ENCODE data around the gene ZC3HAV1L. TPM values are rescaled to one million over a fixed set of nuclear protein-coding genes. Genes with fewer than 3 reads are reported as not detected.

ZC3HAV1L gene
- total RNA-seq, 2 donors from 2014 or later: 6.2 to 20.8 TPM

DNA sequence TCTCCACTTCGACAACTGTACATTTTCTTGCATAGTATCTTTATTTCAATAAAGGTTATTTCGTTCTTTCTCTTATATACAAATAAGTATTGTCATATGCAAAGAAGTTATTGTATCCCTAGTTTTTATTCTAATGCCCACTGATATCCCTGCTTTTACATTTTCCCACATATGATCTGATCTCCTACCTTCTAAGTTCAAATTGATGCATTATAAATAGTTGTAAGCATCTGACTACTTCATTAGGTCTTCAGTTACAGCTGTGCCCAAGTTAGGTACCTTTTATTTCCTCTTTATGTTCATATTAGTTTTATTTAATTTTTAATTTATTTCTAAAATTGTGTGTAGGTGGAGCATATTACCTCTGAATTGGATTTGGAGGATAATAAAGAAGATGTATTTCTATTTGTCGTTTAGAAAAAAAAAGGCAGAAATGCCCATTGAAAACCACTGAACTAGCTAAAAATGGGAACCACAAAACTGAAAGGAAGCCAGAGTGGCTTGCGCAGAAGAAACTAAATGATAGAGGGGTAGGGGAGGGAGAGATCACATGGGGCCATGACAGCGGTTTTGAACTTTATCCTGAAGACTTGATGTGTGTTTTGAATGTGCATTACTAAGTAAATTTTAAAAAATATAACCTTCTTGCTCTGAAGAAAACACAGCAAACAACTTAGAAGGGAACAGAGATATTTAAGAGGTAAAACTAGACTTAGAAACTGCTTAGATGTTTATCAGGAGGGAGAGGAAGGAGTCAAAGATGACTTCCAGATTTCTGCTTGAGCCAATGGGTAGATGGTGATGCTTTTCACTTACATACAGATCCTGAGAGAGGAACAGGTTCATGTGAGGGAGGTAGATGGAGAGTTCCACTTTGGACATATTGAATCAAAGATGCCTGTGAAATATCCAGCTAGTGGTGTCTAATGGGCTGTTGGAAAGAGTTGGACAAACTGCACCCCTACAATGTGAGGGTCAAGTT lies 9.3 kb upstream of the ZC3HAV1L start:
- no peak for ATAC-seq
- Histone ChIP-seq H3K9me3 (no peaks in the 10 kb centered on the region), H3K4me3 (no peak overlapping the region), H3K4me1 (no peaks in the 10 kb centered on the region), H3K36me3 (replicated peaks in 1 of 2; ENCODE audit: insufficient read depth in 1 of 2, low read depth in 2 of 2) (peaks cover 0 to 13% of the 10 kb centered on the region in 2 donors), H3K27me3 (no peaks in the 10 kb centered on the region), H3K27ac (no peak overlapping the region)
- intact Hi-C loops (cut with DNase I): no loop called here
- WGBS, 2 donors: 87 to 94% methylated on average over 5 of the region's 5 CpGs
- DNase-seq: no peak
- TF ChIP-seq, protein P1, sequence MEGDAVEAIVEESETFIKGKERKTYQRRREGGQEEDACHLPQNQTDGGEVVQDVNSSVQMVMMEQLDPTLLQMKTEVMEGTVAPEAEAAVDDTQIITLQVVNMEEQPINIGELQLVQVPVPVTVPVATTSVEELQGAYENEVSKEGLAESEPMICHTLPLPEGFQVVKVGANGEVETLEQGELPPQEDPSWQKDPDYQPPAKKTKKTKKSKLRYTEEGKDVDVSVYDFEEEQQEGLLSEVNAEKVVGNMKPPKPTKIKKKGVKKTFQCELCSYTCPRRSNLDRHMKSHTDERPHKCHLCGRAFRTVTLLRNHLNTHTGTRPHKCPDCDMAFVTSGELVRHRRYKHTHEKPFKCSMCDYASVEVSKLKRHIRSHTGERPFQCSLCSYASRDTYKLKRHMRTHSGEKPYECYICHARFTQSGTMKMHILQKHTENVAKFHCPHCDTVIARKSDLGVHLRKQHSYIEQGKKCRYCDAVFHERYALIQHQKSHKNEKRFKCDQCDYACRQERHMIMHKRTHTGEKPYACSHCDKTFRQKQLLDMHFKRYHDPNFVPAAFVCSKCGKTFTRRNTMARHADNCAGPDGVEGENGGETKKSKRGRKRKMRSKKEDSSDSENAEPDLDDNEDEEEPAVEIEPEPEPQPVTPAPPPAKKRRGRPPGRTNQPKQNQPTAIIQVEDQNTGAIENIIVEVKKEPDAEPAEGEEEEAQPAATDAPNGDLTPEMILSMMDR (IDR thresholded peaks at IDR 0.05): no peak
- no peak for TF ChIP-seq POLR2A (IDR thresholded peaks at IDR 0.05)

DNA sequence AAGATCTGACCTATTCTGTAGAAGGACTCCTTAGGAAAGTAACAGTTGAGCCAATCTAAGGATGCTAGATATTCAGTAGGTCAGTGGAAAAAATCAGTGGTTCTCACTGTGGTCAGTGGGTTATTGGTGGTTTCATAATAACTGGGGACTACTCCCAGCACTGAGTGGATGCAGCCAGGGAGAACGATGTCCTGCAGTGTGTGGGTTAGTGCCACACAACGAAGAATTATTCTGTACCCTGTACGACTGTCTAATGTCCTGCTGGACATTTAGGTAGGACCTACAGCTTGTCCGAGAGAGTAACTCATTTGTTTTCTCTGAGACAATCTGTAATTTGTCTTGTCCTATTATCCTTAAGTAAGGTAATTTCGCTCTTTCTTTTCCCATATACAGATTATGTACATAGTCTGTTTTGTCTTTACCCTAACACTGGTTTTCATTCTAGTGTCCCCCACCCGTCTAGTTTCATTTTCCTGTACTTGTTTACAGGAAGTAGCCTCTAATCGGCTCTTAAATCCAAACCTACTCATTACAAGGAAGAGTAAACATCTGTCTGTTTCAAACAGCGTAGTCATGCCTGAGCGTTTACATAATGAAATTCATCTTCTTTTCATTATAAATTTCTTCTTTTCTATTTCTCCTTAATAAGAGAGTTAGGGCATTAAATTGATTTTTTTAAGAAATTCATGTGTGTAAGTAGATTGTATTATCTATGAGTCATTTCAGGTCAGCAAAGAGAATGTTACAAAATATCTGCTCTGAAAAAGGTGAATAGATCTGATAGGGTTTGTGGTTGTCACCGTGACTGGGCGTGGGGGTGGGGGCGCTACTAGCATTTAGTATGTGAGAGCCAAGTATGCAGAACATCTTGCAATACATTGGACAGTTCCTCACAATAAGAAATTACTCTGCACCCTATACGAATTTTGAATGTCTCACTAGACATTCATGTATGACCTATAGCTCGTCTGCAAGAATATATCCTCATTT lies 8.3 kb upstream of the ZC3HAV1L start:
- Histone ChIP-seq H3K4me1 (no peaks in the 10 kb centered on the region), H3K4me3 (no peak overlapping the region), H3K36me3 (replicated peaks in 1 of 2; ENCODE audit: insufficient read depth in 1 of 2, low read depth in 2 of 2) (peaks cover 0 to 13% of the 10 kb centered on the region in 2 donors), H3K9me3 (no peaks in the 10 kb centered on the region), H3K27ac (no peak overlapping the region), H3K27me3 (no peaks in the 10 kb centered on the region)
- intact Hi-C loops (cut with DNase I): no loop called here
- DNase-seq (peak in 1 of 4 donors; percentile 24), ATAC-seq (no peak)
- TF ChIP-seq, protein P1 (IDR thresholded peaks at IDR 0.05): no peak
- TF ChIP-seq POLR2A (IDR thresholded peaks at IDR 0.05): no peak
- 75 to 80% methylated on average over 14 of the region's 14 CpGs for WGBS, 2 donors

DNA sequence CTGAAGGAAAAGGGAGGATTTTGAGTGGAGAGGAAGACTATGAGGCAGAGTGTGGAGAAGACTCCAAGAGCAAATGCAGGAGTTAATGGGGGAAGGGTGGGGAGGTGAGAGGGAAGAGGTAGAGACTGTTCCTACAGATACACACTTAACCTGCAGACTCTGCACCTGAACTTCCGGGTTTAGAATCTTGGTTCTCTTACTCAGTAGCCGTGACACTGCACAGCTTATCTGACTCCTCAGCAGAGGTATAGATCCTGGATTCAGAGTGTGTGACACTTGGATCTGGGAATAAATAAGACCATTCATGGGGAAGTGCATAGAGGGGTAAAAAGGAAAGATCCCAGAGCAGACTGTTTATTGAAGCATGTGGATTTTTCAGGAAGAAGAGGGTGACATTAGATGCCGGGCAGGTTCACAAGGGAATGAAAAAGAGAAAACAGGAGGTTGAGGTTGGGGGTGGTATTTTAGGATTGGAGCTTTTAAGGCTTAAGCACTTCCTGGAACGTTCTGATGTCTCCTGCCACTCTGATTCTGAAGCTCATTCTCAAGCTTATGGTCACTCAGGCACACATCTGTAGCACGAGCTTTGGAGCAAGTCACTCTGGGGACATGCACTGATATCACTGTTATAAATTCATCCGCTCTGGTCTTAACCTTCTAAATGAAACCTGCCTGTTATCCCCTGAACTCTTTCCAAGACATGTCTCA lies 5.7 kb upstream of the ZC3HAV1L start:
- no peak overlapping the region for H3K4me3 ChIP-seq
- TF ChIP-seq, protein P1 (IDR thresholded peaks at IDR 0.05): no peak
- no peak for TF ChIP-seq POLR2A (IDR thresholded peaks at IDR 0.05)
- intact Hi-C loops (cut with DNase I): no loop called here
- no peak overlapping the region for H3K27ac ChIP-seq
- DNase-seq (no peak), ATAC-seq (no peak)
- H3K36me3 ChIP-seq (replicated peaks in 1 of 2; ENCODE audit: insufficient read depth in 1 of 2, low read depth in 2 of 2): peaks cover 0 to 7% of the 10 kb centered on the region in 2 donors
- no peaks in the 10 kb centered on the region for H3K27me3 ChIP-seq
- WGBS, 2 donors: 32 to 39% methylated on average over 6 of the region's 6 CpGs
- no peaks in the 10 kb centered on the region for H3K4me1 ChIP-seq
- no peaks in the 10 kb centered on the region for H3K9me3 ChIP-seq

DNA sequence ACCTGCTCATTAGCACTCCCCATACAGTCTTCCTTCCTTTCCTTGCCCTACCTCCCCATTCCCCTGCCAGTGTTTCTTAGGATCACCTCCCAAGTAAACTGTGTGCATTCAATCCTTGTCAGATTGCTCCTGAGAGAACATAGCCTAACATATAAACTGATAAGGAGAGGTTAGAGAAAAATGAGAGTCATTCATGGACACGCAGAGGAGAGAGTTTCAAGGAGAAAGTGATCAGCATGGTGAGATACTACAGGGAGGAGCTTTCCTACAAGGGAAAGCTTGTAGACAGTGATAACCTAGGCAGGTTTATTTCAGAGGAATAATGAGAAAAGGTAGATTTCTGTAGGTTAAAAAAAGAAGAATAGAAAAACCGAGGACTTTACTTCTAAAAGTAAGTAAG lies 2.8 kb upstream of the ZC3HAV1L start:
- intact Hi-C loops (cut with DNase I): no loop called here
- H3K4me3 ChIP-seq: no peak overlapping the region
- no peaks in the 10 kb centered on the region for H3K9me3 ChIP-seq
- TF ChIP-seq, protein P1 (IDR thresholded peaks at IDR 0.05): no peak
- no peak for TF ChIP-seq POLR2A (IDR thresholded peaks at IDR 0.05)
- ATAC-seq (no peak), DNase-seq (no peak)
- peaks cover 10% of the 10 kb centered on the region for H3K4me1 ChIP-seq
- 59 to 69% methylated on average over 2 of the region's 2 CpGs for WGBS, 2 donors
- H3K36me3 ChIP-seq (replicated peaks in 1 of 2; ENCODE audit: insufficient read depth in 1 of 2, low read depth in 2 of 2): no peaks in the 10 kb centered on the region
- H3K27ac ChIP-seq: no peak overlapping the region
- H3K27me3 ChIP-seq: no peaks in the 10 kb centered on the region

Data from body of pancreas (tissue), 4 donors.